Loucy (cell line): ENCODE measurements around the gene TAF3.

Experiments
- CTCF ChIP-seq: fragments of 200-600 bp; sonication (generic); conservative IDR thresholded peaks from 2 replicates; pipeline ENCODE4 v1.5.1; 2014; ENCODE audit warnings: mild to moderate bottlenecking, antibody characterized with exemption, low read length
- EZH2phosphoT487 ChIP-seq: fragments of 200-600 bp; IDR thresholded peaks from 2 replicates; pipeline ENCODE4 v1.6.1; 2018; ENCODE audit warnings: antibody characterized with exemption, mild to moderate bottlenecking, moderate library complexity, borderline replicate concordance

GRCh38 chr10:7833210-7833609, 14.9 kb downstream of the TAF3 start:
- no peak for TF ChIP-seq CTCF
- TF ChIP-seq EZH2phosphoT487: no peak
